ENCODE data around the gene DLG2. TPM values are rescaled to one million over a fixed set of nuclear protein-coding genes. Genes with fewer than 3 reads are reported as not detected.

DLG2 gene
- total and polyA plus RNA-seq, 2 donors (not counting 3 experiments of a cell fraction or from before 2014, with no cell fraction given), result 0.15 to 1.1 TPM

- DNase-seq (ENCODE audit: low read depth, low spot score) (no peak), FAIRE-seq (no peak)
- no peaks in the 10 kb centered on the region for H3K4me1 ChIP-seq (ENCODE audit: control insufficient read depth, extremely low read depth, insufficient read depth, low read length)
- BruUV-seq (replicated peaks), result no TSS peak
- H2AFZ ChIP-seq (ENCODE audit: low read depth, low read length), result no peak overlapping the region
- CTCF ChIA-PET, result no interaction called here
- intact Hi-C loops (cut with micrococcal nuclease) (no loop called here), dilution Hi-C loops (cut with MboI; ENCODE audit: extremely low pct_ligation_motif_present, low sequenced_read_pairs) (no loop called here)
- H3K9me1 ChIP-seq (replicated peaks; ENCODE audit: control insufficient read depth, extremely low read depth, insufficient read depth, low read length), result no peaks in the 10 kb centered on the region
- no peaks in the 10 kb centered on the region for H3K36me3 ChIP-seq (ENCODE audit: control insufficient read depth in 2 of 2, extremely low read depth in 1 of 2, insufficient read depth in 2 of 2, low read length in 2 of 2)
- POLR2A ChIA-PET, result no interaction called here
- no peak overlapping the region for H3K27ac ChIP-seq (ENCODE audit: insufficient read depth, low read depth, low read length)
- no peaks in the 10 kb centered on the region for H3K27me3 ChIP-seq (ENCODE audit: control insufficient read depth in 2 of 2, insufficient read depth in 2 of 2, low read length in 2 of 2)
- no peak overlapping the region for H3K4me2 ChIP-seq (ENCODE audit: insufficient read depth, low read length)
- no peak overlapping the region for H3K9ac ChIP-seq (replicated peaks; ENCODE audit: extremely low read depth, insufficient read depth, low read length)
- no peaks in the 10 kb centered on the region for H3K79me2 ChIP-seq (ENCODE audit: control insufficient read depth, insufficient read depth, low read length)
- TF ChIP-seq GATA2 (IDR thresholded peaks at IDR 0.05; ENCODE audit: insufficient read depth, insufficient read length, low read depth, low read length) (no peak), JUN (IDR thresholded peaks at IDR 0.05; ENCODE audit: borderline replicate concordance, insufficient read depth, insufficient read length, low read depth) (no peak), POLR2AphosphoS5 (IDR thresholded peaks at IDR 0.05; ENCODE audit: insufficient read depth, low read depth, low read length) (no peak), CTCF (IDR thresholded peaks at IDR 0.05; ENCODE audit: extremely low read depth in 1 of 2, insufficient read depth in 1 of 2, low read depth in 1 of 2, low read length in 2 of 2) (no peak), EZH2 (IDR thresholded peaks at IDR 0.05; ENCODE audit: borderline replicate concordance, low read depth, low read length, severe bottlenecking) (no peak), MYC (IDR thresholded peaks at IDR 0.05; ENCODE audit: low read depth, low read length) (no peak), POLR2A (IDR thresholded peaks at IDR 0.05; ENCODE audit: low read depth, low read length) (no peak), FOS (IDR thresholded peaks at IDR 0.05; ENCODE audit: borderline replicate concordance, insufficient read depth, low read length) (no peak), MAX (IDR thresholded peaks at IDR 0.05; ENCODE audit: insufficient read depth, insufficient read length) (no peak)
- H3K9me3 ChIP-seq (replicated peaks; ENCODE audit: control insufficient read depth, insufficient read depth, low read length), result no peaks in the 10 kb centered on the region
- no peak overlapping the region for H3K4me3 ChIP-seq (replicated peaks in 1 of 3; ENCODE audit: insufficient read depth in 1 of 3, low read depth in 1 of 3, low read length in 3 of 3)
- no peaks in the 10 kb centered on the region for H4K20me1 ChIP-seq (replicated peaks; ENCODE audit: control insufficient read depth, extremely low read depth, insufficient read depth, low read length)
These were observed 90.7 kb downstream of the DLG2 start for GRCh38 chr11:85536438-85536837.
